HepG2 (cell line): Measurements from ENCODE around the gene DIAPH3. TPM values are rescaled to one million over a fixed set of nuclear protein-coding genes. Genes with fewer than 3 reads are reported as not detected.

Experiments
- ATAC-seq: fragments of 200-7000 bp; cut with Tn5 transposase; 3 replicates; pipeline ENCODE4 v1.9.1; 2020; ENCODE audit warnings: mild to moderate bottlenecking, moderate library complexity
- BruUV-seq: library from RNA; stranded (reverse); fragments of 400-500 nt; replicated peaks from 2 replicates; lab custom pipeline; 2021; lab: Mats Ljungman, UMichigan
- CTCF ChIA-PET: fragments of 300-600 bp; formaldehyde crosslinking; extraction: SDS; loops from one replicate; lab custom pipeline; 2021; ENCODE audit warnings: low total read pairs, inconsistent platforms, low intra/inter-chr PET ratio; lab: Yijun Ruan, JAX
- POLR2A ChIA-PET: fragments of 350-600 bp; sonication (Branson Sonifier 250); formaldehyde crosslinking; loops from one replicate; lab custom pipeline; 2020; ENCODE audit warnings: antibody characterized with exemption, inconsistent platforms; lab: Yijun Ruan, JAX
- DNase-seq: peaks from one replicate; pipeline ENCODE4 v3.0.0-alpha.2; 2015; ENCODE audit warnings: low spot score
- FAIRE-seq: peaks from 3 replicates; lab custom pipeline; 2011; peaks lifted over from hg19 to GRCh38; lab: Jason Lieb, UNC
- H2AFZ ChIP-seq: one replicate; pipeline ENCODE4 v1.6.1; 2011; ENCODE audit warnings: low read length, inconsistent platforms
- H3K27ac ChIP-seq: fragments of 300-600 bp; 3 replicates; pipeline ENCODE4 v1.8.0; 2011; ENCODE audit warnings: mixed run types, mild to moderate bottlenecking, mixed read lengths, low read length, inconsistent platforms; ENCODE audit not compliant: insufficient read depth; ENCODE audit errors: extremely low read length
- H3K27me3 ChIP-seq, 2 experiments: fragments of 200-600 bp in 1 of 2; 2 replicates in 1 of 2; 3 replicates in 1 of 2; pipeline versions ENCODE4 v1.6.0 to v1.8.0; 2011; ENCODE audit warnings: low read length in 2 of 2, mild to moderate bottlenecking in 2 of 2, moderate library complexity in 2 of 2, inconsistent platforms in 1 of 2; ENCODE audit not compliant: insufficient read depth in 2 of 2, control insufficient read depth in 1 of 2
- H3K36me3 ChIP-seq, 2 experiments: fragments of 200-600 bp in 1 of 2; replicated peaks in 1 of 2; 2 replicates in 1 of 2; 3 replicates in 1 of 2; pipeline versions ENCODE4 v1.5.1 to v1.8.0; 2011; ENCODE audit warnings: low read length in 2 of 2, inconsistent platforms in 1 of 2; ENCODE audit not compliant: insufficient read depth in 2 of 2, control insufficient read depth in 1 of 2
- H3K4me1 ChIP-seq: 2 replicates; pipeline ENCODE4 v1.5.1; 2012; ENCODE audit warnings: low read length, inconsistent platforms; ENCODE audit not compliant: insufficient read depth
- H3K4me2 ChIP-seq: 2 replicates; pipeline ENCODE4 v1.6.0; 2011; ENCODE audit warnings: low read depth, low read length, inconsistent platforms
- H3K4me3 ChIP-seq, 3 experiments: fragments of 200-600 bp in 1 of 3; sonication (generic), shearing (Covaris generic) in 1 of 3; replicated peaks in 1 of 3; 2 replicates each; pipeline ENCODE4 v1.5.1; 2011 to 2016; ENCODE audit warnings: low read length in 3 of 3, inconsistent platforms in 2 of 3, low read depth in 2 of 3, mild to moderate bottlenecking in 2 of 3, control low read depth in 1 of 3, mixed read lengths in 1 of 3; ENCODE audit not compliant: insufficient read depth in 1 of 3
- H3K79me2 ChIP-seq: one replicate; pipeline ENCODE4 v1.6.1; 2011; ENCODE audit warnings: low read length, inconsistent platforms; ENCODE audit not compliant: insufficient read depth
- H3K9ac ChIP-seq: 2 replicates; pipeline ENCODE4 v1.6.0; 2011; ENCODE audit warnings: mild to moderate bottlenecking, low read depth, low read length, inconsistent platforms; ENCODE audit not compliant: insufficient read depth
- H3K9me3 ChIP-seq: 2 replicates; pipeline ENCODE4 v1.5.1; 2012; ENCODE audit warnings: mild to moderate bottlenecking, low read length
- H4K20me1 ChIP-seq: 2 replicates; pipeline ENCODE4 v1.6.0; 2011; ENCODE audit warnings: inconsistent platforms, mild to moderate bottlenecking, low read length, moderate library complexity; ENCODE audit not compliant: insufficient read depth
- AFF4 ChIP-seq: sonication (generic); formaldehyde crosslinking; IDR thresholded peaks from 2 replicates; pipeline ENCODE4 v1.4.0; 2020; ENCODE audit warnings: missing genetic modification reagents
- BORCS8-MEF2B ChIP-seq: sonication (generic); formaldehyde crosslinking; IDR thresholded peaks from 2 replicates; pipeline ENCODE4 v1.8.0; 2022; ENCODE audit warnings: mild to moderate bottlenecking, missing genetic modification reagents
- CEBPG ChIP-seq: IDR thresholded peaks from 2 replicates; pipeline ENCODE4 v1.6.1; 2016
- KDM5B ChIP-seq: sonication (generic); formaldehyde crosslinking; IDR thresholded peaks from 2 replicates; pipeline ENCODE4 v1.4.0; 2020; ENCODE audit warnings: missing genetic modification reagents, mild to moderate bottlenecking, borderline replicate concordance
- KLF13 ChIP-seq: sonication (generic); formaldehyde crosslinking; IDR thresholded peaks from 2 replicates; pipeline ENCODE4 v1.4.0; 2020; ENCODE audit warnings: mild to moderate bottlenecking, missing genetic modification reagents
- KLF6 ChIP-seq: IDR thresholded peaks from 2 replicates; pipeline ENCODE4 v1.8.0; 2016; ENCODE audit warnings: missing biosample characterization, missing genetic modification reagents
- YEATS2 ChIP-seq: sonication (generic); formaldehyde crosslinking; IDR thresholded peaks from 2 replicates; pipeline ENCODE4 v1.4.0; 2020; ENCODE audit warnings: missing genetic modification reagents, borderline replicate concordance
- ZNF292 ChIP-seq: sonication (generic); formaldehyde crosslinking; IDR thresholded peaks from 2 replicates; pipeline ENCODE4 v1.8.1; 2022; ENCODE audit warnings: mild to moderate bottlenecking, low read depth, missing genetic modification reagents, borderline replicate concordance
- WGBS: methylation state at CpG from one replicate; pipeline ENCODE4 v1.1.6; 2017; ENCODE audit warnings: low lambda C conversion rate; 5-methylcytosine and 5-hydroxymethylcytosine counted together
- in situ Hi-C: cut with HindIII; loops from 2 replicates; pipeline ENCODE4 v1.10.0; 2017; ENCODE audit warnings: low pct_unique_long_range_greater_than_20kb; ENCODE audit not compliant: extremely low pct_ligation_motif_present
- intact Hi-C: fragments of 100-400 bp; cut with micrococcal nuclease; formaldehyde crosslinking; loops from one replicate; pipeline ENCODE4 v1.10.0; 2022; ENCODE audit not compliant: unreplicated experiment
- polyA plus RNA-seq, 8 experiments: library from polyadenylated mRNA; depleted of rRNA in 3 of 8; stranded (reverse) in 7 of 8; unstranded in 1 of 8; fragments of >200 nt; fragmentation: Illumina TruSeq in 4 of 8; extraction: Trizol in 4 of 8; gene quantifications; 2 replicates each; pipeline versions ENCODE4 v1.2.1 to v1.2.3, GENCODE V29; 2011 to 2016; ENCODE audit warnings: low read depth in 4 of 8, missing spikeins in 1 of 8, mixed read lengths in 1 of 8; ENCODE audit not compliant: insufficient read depth in 1 of 8
- total RNA-seq, 5 experiments: library from RNA; depleted of rRNA; stranded (reverse); fragments of >200 nt; fragmentation: Illumina TruSeq; extraction: Trizol; gene quantifications; 2 replicates each; pipeline ENCODE4 v1.2.3, GENCODE V29; 2016; ENCODE audit warnings: low read depth in 1 of 5

The DIAPH3 gene
- total and polyA plus RNA-seq, 2 of the 13 experiments (the other 11 are each of a cell fraction or from before 2014, with no cell fraction given), result 4.0 to 9.3 TPM

- intact Hi-C loops (no loop called here), in situ Hi-C loops (no loop called here)
- DNase-seq, result no peak
- ChIA-PET POLR2A (no interaction called here), CTCF (no interaction called here)
- Histone ChIP-seq H3K4me2 (no peak overlapping the region), H3K79me2 (no peaks in the 10 kb centered on the region), H3K4me1 (no peaks in the 10 kb centered on the region), H3K4me3 (no peak overlapping the region), H2AFZ (no peak overlapping the region), H3K36me3 (no peaks in the 10 kb centered on the region), H3K27me3 (no peaks in the 10 kb centered on the region), H3K9me3 (no peaks in the 10 kb centered on the region), H3K27ac (no peak overlapping the region), H4K20me1 (no peaks in the 10 kb centered on the region), H3K9ac (no peak overlapping the region)
- TF ChIP-seq KDM5B (CRISPR knock-in tag), result no peak
- TF ChIP-seq KLF13 (CRISPR knock-in tag), result no peak
- no peak for TF ChIP-seq YEATS2 (CRISPR knock-in tag)
- TF ChIP-seq KLF6 (CRISPR knock-in tag), result no peak
- no peak for TF ChIP-seq CEBPG (CRISPR knock-in tag)
- no peak for TF ChIP-seq ZNF292 (CRISPR knock-in tag)
- no peak for TF ChIP-seq AFF4 (CRISPR knock-in tag)
- no peak for TF ChIP-seq BORCS8-MEF2B
- WGBS, result 92% methylated on average over 4 of the region's 4 CpGs
- BruUV-seq, result no TSS peak
- no peak for ATAC-seq
- no peak for FAIRE-seq
These were observed 216.8 kb downstream of the DIAPH3 start for GRCh38 chr13:59946944-59947343.
